ENCODE results near the gene HBZ. TPM values are rescaled to one million over a fixed set of nuclear protein-coding genes. Genes with fewer than 3 reads are reported as not detected.
"Not testable (repeated sequence)": the region's sequence is repeated elsewhere in the genome, so short reads cannot be mapped to it uniquely, and the experiment has no call there.

Gene HBZ
- total RNA-seq, 1 experiment from 2014 or later: not detected

DNA sequence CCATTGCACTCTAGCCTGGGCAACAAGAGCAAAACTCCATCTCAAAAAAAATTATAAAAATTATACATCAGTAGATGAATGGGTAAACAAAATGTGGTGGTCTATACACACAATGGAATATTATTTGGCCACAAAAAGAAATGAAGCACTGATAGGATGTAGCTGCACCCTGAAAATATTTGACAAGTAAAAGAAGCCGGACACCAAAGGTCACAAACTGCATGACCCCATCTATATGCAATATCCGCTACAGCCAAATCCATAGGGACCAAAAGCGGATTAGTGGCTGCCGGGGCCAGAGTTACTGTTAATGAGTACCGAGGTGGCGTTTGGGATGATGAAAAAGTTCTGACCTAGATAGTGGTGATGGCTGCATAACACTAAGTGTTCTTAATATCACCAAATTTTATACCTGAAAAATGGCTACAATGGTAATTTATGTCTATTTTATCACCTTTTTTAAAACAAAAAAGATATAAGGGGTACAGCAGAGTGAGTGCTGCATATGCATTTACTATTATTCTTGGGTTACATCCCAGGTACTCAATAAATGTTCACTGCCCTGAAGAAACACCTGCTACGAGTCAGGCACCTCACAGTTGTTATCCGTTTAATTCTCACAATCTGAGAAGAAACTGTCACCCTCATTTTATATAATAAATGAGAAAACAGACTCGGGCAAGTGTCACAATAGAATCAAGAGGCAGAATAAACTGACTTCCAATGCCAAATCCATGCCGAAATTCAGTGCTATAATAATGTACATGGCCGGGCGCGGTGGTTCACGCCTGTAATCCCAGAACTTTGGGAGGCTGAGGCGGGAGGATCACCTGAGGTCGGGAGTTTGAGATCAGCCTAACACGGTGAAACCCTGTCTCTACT lies 27.0 kb downstream of the HBZ start:
- no peak for DNase-seq (ENCODE audit: low spot score)

DNA sequence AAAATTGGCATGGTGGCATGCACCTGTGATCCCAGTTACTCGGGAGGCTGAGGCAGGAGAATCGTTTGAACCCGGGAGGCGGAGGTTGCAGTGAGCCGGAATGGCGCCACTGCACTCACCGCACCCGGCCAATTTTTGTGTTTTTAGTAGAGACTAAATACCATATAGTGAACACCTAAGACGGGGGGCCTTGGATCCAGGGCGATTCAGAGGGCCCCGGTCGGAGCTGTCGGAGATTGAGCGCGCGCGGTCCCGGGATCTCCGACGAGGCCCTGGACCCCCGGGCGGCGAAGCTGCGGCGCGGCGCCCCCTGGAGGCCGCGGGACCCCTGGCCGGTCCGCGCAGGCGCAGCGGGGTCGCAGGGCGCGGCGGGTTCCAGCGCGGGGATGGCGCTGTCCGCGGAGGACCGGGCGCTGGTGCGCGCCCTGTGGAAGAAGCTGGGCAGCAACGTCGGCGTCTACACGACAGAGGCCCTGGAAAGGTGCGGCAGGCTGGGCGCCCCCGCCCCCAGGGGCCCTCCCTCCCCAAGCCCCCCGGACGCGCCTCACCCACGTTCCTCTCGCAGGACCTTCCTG lies 27.7 kb downstream of the HBZ start, which contains the start of gene HBQ1:
TSS of gene HBQ1 (plus strand) at position 359 of the 575 bp plus-strand sequence. CDS start at position 387, 28 bp downstream.
- no peak for DNase-seq (ENCODE audit: low spot score)

GRCh38 chr16:180681-181564 lies 28.5 kb downstream of the HBZ start:
- no peak for DNase-seq (ENCODE audit: low spot score)

DNA sequence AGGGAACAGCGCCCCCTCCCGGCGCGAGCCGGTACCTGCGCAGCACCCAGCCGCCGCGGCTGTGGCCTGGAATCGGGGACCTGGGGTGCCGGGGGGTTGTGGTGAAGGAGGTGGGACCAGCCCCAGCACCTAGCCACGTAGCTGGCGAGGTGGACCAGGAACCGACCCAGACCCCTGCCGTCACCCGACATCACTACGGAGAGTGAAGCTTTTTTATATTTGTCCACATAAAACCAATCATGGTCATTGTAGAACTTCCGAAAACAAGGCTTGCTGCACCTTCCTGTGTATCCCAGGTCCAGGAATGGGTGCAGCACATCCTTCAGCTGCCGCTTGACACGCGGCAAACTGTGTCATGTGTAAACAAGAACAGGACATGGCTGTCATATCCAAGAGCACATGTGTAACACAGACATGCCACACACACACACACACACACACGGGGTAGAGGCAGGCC lies 29.1 kb downstream of the HBZ start:
- DNase-seq (ENCODE audit: low spot score): no peak

DNA sequence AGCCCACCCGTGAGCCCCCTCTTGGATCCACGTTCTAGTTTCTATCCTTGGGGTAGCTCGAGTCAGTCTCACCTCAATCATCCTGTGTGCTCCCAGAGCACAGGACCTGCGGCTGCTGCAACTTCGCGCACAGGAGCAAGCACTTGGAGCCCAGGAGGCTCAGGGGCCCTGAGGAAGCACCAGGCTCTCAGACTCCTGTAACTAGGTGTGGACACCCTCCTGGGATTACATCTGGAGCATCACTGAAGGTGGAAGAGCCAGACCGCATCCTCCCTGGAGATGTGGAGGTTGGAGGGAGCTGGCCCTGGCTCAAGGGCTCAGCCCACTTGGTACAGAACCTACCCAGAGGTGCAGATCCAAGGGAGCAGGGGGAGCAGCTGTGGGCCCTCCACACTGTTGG lies 30.6 kb downstream of the HBZ start:
- no peak for DNase-seq (ENCODE audit: low spot score)

DNA sequence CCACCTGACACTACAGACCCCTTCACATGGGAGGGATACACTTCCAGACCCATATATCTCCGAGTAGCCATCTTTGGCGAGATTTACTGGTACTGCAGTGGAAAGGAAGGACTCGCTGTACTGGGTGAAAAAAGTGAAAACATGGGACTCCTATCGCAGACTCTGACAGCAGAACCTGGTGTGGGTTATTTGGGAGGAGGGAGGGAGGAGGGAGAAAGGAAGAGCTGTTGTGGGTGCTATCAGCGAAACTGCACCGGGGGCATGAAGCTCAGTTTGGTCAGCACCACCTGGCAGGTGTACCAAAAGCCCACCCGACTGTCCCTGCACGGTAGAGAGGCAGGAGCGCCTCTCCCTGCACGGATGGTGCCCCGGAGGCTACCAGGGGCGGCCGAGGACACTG lies 32.8 kb downstream of the HBZ start:
- no peak for DNase-seq (ENCODE audit: low spot score)

GRCh38 chr16:185691-186090 lies 33.2 kb downstream of the HBZ start:
- no peak for DNase-seq (ENCODE audit: low spot score)

DNA sequence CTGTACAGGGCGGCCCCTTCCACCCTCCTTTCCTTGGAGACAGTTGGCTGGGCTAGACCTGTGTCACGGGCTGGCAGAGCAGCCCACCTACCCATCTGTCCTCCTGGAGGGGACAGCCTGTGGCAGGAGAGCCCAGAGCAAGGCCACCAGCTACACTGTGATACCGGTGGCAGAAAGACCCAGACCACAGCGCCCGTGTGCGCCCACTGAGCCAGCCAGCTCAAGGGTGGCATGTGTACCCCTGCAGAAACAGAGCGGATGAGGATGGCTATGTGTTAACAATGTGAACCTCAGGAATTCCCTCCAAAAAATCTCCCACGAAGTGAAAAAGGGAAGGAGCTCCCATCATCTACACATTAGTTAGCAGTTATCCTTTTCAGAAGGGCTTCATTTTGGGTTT lies 34.9 kb downstream of the HBZ start:
- no peak for DNase-seq (ENCODE audit: low spot score)

- no peak for DNase-seq (ENCODE audit: low spot score)
Observed at GRCh38 chr16:188674-189073, 36.2 kb downstream of the HBZ start.

DNA sequence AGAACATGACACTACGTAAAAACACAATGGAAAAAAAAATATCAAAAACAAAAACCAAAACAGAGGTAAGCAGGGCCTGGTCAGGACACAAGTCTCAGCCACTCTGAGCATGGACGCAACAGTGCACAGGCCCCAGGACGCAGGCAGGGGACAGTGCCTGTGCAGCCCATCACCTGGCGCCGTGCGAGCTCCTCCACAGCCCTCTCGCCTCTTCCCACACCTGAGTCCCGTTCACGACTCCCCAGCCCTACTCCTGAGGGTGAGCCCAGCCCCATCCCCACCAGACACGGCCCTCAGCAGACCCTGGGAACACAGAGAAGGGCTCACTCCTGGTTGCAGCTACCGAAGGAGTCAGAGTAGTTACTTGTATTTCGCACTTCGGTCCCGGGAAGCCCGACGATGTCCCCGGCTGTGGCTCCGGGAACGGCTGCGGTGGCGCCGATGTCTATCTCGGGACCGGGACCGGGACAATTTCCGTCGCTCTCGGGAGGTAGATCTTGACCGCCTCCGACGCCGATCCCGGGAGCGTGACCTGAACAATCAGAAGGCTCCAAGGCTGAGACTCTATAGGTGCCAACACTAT lies 37.3 kb downstream of the HBZ start:
- DNase-seq (ENCODE audit: low spot score): no peak

- no peak for DNase-seq (ENCODE audit: low spot score)
Observed at GRCh38 chr16:191831-192230, 39.4 kb downstream of the HBZ start.

GRCh38 chr16:192686-193085 lies 40.2 kb downstream of the HBZ start:
- DNase-seq (ENCODE audit: low spot score): no peak

DNA sequence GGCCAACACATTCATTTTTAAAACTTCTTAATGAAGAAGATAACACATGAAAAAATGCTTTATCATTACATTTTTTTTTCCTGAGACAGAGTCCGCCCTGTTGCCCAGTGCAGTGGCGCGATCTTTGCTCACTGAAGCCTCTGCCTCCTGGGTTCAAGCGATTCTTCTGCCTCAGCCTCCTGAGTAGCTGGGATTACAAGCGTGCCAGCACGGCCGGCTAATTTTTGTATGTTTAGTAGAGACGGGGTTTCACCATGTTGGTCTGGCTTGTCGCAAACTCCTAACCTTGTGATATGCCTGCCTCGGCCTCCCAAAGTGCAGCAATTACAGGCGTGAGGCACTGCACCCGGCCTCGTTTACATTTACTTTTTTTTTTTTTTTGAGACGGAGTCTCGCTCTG lies 41.0 kb downstream of the HBZ start:
- no peak for DNase-seq (ENCODE audit: low spot score)

DNA sequence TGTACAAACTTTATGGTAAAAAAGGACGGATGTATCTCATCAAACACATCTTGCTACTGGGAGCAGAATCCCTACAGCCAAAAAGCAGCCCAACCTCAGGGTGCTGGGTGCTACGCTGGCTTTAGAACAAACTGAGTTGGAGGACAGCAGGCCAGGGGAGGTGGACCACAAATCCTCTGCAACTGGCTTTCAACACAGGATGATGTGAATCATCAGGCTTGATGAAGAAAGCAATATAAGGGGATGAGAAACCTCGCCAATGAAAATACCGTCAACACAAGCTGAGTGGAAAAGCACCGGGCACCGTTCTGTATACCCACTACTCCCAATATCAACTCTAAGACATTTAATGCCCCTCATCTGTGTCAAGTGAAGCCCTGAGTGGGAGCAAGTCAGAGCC lies 42.1 kb downstream of the HBZ start:
- no peak for DNase-seq (ENCODE audit: low spot score)

- no peak for DNase-seq (ENCODE audit: low spot score)
Observed at GRCh38 chr16:200388-200787, 47.9 kb downstream of the HBZ start.

DNA sequence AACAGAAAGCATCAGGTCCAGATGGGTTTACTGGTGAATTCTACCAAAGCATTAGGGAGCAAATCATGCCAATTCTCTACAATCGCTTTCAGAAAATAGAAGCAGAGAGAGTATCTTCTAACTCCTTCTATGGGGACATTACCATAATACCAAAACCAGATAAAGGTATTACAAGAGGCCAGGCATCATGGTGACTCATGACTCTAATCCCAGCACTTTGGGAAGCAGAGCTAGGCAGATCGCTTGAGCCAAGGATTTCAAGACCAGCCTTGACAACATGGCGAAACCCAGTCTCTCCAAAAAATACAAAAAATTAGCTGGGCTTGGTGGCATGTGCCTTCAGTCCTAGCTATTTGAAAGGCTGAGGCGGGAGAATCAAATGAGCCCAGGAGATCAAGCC lies 50.8 kb downstream of the HBZ start:
- DNase-seq (ENCODE audit: low spot score): no peak

- DNase-seq (ENCODE audit: low spot score): not testable (repeated sequence)
Observed at GRCh38 chr16:204046-204445, 51.6 kb downstream of the HBZ start.

Other genes starting within 250 kb of the HBZ start
- 8.3 and 12.5 TPM in 2 replicates for gene POLR3K, start 99.0 kb upstream of the HBZ start, total RNA-seq (2014; rRNA removed; shearing (Covaris generic))
- 42.4 and 46.6 TPM in 2 replicates for gene SNRNP25, start 98.8 kb upstream of the HBZ start, total RNA-seq (2014; rRNA removed; shearing (Covaris generic))
- 12.4 and 15.5 TPM in 2 replicates for gene RHBDF1, start 80.0 kb upstream of the HBZ start, total RNA-seq (2014; rRNA removed; shearing (Covaris generic))
- 62.8 and 94.3 TPM in 2 replicates for gene MPG, start 74.4 kb upstream of the HBZ start, total RNA-seq (2014; rRNA removed; shearing (Covaris generic))
- gene NPRL3, start 14.0 kb upstream of the HBZ start, total RNA-seq (2014; rRNA removed; shearing (Covaris generic)): 2.6 and 5.0 TPM in 2 replicates
- gene HBM, start 13.3 kb downstream of the HBZ start, total RNA-seq (2014; rRNA removed; shearing (Covaris generic)): not detected in 2 replicates
- gene HBA2, start 20.2 kb downstream of the HBZ start, total RNA-seq (2014; rRNA removed; shearing (Covaris generic)): 3.3 TPM in 1 of 2 replicates, not detected in the other
- gene HBA1, start 24.0 kb downstream of the HBZ start, total RNA-seq (2014; rRNA removed; shearing (Covaris generic)): not detected in 2 replicates
- not detected in 2 replicates for gene HBQ1, start 27.8 kb downstream of the HBZ start, total RNA-seq (2014; rRNA removed; shearing (Covaris generic))
- 39.6 and 44.7 TPM in 2 replicates for gene LUC7L, start 76.8 kb downstream of the HBZ start, total RNA-seq (2014; rRNA removed; shearing (Covaris generic))
- 118 and 178 TPM in 2 replicates for gene FAM234A, start 82.2 kb downstream of the HBZ start, total RNA-seq (2014; rRNA removed; shearing (Covaris generic))
- gene RGS11, start 123.3 kb downstream of the HBZ start, total RNA-seq (2014; rRNA removed; shearing (Covaris generic)): not detected in 2 replicates
- gene ARHGDIG, start 127.9 kb downstream of the HBZ start, total RNA-seq (2014; rRNA removed; shearing (Covaris generic)): not detected in 2 replicates
- not detected in 2 replicates for gene PDIA2, start 130.5 kb downstream of the HBZ start, total RNA-seq (2014; rRNA removed; shearing (Covaris generic))
- 5.6 and 7.0 TPM in 2 replicates for gene AXIN1, start 200.1 kb downstream of the HBZ start, total RNA-seq (2014; rRNA removed; shearing (Covaris generic))
- 159 and 167 TPM in 2 replicates for gene MRPL28, start 217.9 kb downstream of the HBZ start, total RNA-seq (2014; rRNA removed; shearing (Covaris generic))
- gene PGAP6, start 229.3 kb downstream of the HBZ start, total RNA-seq (2014; rRNA removed; shearing (Covaris generic)): 13.7 and 15.9 TPM in 2 replicates
- 87.5 and 95.3 TPM in 2 replicates for gene NME4, start 244.6 kb downstream of the HBZ start, total RNA-seq (2014; rRNA removed; shearing (Covaris generic))
- 5.9 and 8.7 TPM in 2 replicates for gene DECR2, start 249.2 kb downstream of the HBZ start, total RNA-seq (2014; rRNA removed; shearing (Covaris generic))